GM18517 (cell line): ENCODE results near the gene SEPTIN10.
"Not testable (repeated sequence)": the region's sequence is repeated elsewhere in the genome, so short reads cannot be mapped to it uniquely, and the experiment has no call there.

Source experiments
- ATAC-seq: cut with Tn5 transposase; IDR thresholded peaks from one replicate; pipeline ENCODE4 v1.9.1; 2021; ENCODE audit warnings: mild to moderate bottlenecking, moderate library complexity; ENCODE audit not compliant: unreplicated experiment

SEPTIN10 gene

GRCh38 chr2:109554758-109555157, 59.0 kb downstream of the SEPTIN10 start:
- no peak for ATAC-seq

- ATAC-seq: no peak
Measured at GRCh38 chr2:109549016-109549590, 64.7 kb downstream of the SEPTIN10 start.

DNA sequence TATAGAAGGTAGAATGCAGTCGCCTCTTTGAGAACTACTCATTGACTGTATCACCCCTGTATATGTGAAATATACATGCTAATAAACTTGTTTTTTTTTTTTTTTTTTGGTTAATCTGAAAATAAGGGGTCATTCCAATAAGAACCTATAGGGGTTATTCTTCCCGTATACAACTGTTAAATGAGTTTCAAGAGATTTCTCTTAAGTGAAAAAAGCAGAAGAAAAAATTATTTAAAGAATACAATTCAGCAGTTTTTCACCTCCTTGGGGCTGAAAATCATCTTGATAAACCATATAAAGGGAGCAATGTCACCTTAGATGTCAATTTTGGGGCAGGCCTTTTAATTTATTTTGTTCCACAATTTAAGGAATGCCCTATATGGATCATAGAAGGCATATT, 66.5 kb downstream of the SEPTIN10 start:
- no peak for ATAC-seq

DNA sequence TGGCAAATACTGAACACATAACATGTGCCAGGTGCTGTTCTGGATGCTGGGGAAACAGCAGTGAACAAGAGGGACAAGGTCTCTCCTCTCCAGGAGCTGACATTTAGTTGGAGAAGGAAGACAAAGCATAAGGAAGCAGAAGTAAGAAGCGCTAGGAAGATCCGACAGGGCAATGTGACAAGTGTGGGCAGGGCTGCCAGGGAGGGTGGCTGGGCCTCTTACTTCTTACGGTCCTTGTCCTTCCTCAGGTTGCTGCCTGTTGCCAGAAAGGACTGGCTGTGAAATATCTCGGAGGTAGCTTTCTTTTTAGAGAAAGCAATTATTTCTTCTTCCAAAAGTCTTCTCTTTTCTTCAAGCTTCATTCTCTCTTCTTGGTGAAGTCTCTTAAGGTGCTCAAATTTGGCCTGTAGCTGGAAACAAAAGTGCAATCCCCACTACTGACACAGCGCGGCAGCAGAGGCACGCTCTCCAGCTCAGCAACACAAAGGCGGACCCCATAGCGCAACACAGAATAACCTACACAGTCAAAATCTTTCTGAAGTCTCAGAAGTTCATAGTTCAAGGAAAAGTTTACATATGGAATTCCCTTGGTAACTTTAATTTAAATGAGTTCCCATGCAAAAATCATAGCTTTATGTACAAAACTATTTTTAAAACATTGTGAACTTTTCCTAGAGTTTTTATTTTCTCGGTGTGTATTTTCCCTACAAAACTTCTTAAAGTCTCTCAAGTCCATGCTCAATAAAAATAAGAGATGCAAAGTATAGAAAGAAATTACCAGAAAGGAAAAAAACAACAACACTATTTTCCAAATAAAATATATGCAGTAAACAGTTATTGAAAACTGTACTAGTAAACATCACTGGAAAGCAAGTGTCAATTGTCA, 67.7 kb downstream of the SEPTIN10 start:
- peak; percentile 72 for ATAC-seq

- ATAC-seq: no peak
Measured at GRCh38 chr2:109542384-109542783, 71.4 kb downstream of the SEPTIN10 start.

GRCh38 chr2:109538546-109538945, 75.2 kb downstream of the SEPTIN10 start:
- ATAC-seq: no peak

DNA sequence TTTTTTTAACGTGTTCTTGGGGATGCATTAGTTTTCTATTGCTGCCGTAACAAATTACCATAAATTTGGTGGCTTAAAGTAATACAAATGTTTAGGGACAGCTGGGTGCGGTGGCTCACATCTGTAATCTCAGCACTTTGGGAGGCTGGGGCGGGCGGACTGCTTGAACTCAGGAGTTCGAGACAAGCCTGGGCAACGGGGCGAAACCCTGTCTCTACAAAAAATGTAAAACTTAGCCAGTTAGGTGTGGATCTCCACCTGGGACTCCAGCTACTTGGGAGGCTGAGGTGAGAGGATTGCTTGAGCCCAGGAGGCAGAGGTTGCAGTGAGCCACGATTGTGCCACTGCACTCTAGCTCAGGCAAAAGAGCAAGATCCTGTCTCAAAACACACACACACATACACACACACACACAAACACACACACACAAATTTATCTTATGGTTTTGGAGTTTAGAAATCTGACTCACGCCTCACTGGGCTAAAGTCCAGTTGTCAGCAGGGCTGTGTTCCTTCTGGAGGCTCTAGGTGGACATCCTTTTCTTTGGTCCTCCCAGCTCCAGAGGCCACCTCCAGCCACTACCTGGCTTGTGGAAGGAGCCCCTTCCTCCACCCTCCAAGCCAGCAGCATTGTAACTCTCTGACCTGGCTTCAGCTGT, 76.1 kb downstream of the SEPTIN10 start:
- ATAC-seq: no peak

- ATAC-seq: not testable (repeated sequence)
Measured at GRCh38 chr2:109536556-109536955, 77.2 kb downstream of the SEPTIN10 start.

DNA sequence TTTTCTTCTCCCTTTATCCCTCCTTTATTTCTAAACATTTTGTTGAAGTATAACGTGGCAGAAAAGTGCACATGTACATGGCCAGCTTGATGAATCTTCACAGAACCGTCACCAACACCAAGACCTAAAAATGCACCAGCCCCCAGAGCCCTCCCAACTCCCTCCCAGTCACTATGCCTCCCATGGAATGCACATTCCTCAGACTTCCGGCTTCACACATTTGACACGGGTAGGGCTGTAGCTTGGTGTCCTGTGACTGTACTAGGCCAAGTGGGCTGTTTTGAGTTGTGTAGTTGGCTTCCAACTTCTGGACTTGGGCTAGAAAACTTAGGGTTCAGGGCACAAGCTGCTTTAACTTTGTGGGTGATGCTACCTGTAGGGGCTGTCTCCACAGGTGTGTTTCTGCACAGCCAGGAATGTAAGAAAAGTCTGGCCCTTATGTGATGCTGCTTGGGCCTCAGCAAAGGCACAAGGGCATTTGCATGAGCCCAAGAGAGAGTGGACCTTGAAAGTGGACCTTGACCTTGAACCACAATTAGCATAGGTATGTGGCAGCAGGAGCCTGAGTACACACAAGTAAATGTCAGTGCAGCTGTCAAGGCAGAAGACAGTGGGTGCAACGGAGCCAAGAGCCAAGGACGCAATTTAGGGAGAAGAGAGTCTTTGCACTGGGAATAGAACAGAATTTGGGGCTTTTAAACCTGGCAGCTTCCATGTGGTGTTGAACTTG, 78.4 kb downstream of the SEPTIN10 start:
- no peak for ATAC-seq

DNA sequence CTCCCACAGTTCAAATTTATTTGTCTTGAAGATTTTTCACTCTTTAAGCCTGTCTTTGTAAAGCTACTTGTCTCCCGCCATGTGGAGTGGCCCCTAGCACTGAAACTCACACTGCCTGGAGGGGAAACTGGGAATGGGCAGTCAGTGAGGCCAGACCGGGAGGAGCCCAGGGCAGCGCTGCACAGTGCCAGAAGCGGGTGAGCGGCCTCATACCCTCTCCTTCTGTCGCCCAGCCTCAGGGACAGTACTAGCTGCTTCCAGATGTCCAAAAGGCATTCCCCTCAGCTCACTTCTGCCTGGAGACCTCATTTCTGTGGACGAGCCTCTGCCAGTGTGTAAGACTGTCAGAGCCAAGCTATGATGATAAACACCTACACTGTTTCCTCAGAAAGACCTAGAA, 79.9 kb downstream of the SEPTIN10 start:
- no peak for ATAC-seq

- ATAC-seq: no peak
Measured at GRCh38 chr2:109532728-109533076, 81.1 kb downstream of the SEPTIN10 start.

DNA sequence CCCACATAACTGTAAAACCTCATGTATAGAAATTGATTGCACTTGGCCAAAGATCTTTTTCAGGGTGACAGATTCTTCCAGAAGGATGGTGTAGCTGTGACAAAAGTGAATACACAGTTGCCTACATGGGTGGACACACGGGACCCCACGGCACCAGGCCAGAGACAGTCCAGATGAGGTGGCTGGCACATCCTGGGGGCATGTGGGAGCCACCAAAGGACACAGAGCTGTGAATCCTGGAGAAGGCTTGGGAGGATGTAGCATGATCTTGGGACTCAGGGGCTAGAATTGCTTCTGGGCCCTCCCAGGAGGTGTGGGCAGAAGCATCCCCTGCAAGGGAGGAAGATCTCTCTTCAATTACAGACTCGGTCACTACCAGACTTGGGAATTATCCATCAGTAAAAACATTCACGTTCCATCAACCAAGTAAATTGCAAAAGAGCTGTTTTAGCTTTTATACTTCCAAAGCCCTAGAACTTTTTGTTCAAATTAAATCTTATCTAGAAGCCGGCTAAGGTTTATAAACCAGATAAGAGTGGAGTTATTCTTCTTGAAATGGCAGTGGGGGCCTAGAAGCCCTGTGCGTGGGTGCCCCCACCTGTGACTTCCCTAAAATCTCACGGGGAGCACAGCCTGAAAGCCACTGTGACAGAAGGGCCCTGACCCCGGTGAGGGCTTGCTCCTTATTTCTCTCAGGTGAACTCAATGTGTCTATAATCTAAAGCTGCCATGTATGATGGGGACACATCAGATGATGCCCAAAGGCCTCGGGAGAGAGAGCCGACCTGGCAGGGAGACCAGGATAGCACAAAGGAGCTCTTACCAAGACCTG, 81.7 kb downstream of the SEPTIN10 start:
- no peak for ATAC-seq

DNA sequence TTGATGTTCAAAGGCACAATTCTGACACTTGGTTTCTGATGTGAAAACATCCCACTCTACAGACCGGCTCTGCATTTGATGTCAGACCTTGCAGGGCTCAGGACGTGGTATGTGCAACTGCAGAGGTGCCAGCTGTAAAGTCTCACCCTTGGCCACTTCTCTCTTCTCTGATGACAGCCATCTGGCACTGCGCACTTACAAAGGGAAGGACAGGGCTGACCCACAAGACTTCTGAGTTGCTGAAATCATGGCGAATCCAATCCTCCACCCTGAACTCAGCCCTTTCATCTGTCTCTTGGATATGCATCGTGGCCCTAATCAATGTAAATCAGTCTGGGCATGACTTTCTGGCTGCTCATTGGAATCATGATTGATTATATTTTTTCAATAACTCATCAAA, 82.5 kb downstream of the SEPTIN10 start:
- ATAC-seq: no peak

DNA sequence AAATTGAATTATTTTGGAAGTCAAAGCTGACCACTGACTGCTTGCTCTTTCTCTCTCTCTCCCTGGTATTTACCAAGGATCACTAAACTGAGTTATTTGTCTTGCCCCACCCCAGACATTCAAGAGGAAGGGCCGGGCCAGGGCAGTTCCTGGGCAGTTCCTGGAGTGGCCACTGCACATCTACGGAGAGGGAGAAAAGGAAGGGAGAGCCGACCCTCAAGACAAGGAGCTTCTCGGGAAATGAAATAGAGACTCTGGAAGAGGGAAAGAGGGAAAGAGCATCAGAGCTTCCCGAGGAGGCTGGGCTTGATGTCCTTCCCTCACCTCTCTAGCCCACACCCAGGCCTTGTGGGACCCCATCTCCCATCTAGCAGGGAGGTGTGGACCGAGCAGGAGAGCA, 83.1 kb downstream of the SEPTIN10 start:
- ATAC-seq: no peak

DNA sequence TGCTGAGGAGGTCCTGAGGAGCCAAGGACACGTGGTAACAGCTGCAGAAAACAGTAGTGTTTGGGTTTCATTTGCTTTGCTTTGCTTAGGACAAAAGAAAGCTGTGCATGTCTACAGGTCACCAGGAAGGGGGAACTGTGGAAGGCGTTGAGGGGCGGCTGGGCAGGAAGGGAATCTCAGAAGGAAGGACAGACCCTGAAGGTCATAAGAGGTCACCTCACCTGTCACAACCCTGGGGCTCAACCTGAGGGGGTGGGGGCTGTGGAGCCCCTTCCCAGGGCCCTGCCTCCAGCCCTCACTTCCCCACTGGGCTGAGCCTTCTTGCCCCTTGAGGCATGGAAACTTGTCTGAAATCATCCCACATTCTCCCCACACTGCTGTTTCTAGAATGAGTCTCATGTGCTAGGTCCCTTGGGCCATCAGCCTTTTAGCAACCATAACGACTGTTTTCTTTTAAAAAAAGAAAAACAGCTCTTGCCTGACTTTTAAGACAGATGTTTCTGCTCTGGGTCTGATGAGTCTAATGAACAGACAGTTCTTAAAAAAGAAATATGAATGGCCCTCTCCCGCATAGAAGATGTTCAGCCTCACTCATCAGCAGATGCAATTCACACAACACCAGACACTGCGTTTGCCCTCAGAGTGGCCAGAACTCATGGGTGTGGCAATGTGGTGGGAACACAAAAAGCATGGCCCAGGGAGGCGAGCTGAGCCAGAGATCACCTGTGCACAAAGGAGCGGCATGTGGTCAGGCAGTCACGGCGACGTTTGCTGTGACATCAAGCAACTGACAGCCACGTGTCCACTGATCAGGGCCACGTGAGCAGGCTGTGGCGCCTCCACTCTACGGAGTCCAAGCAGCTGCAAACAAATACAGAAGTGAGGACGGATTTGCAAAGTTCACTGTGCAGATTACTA, 84.0 kb downstream of the SEPTIN10 start:
- no peak for ATAC-seq

- no peak for ATAC-seq
Measured at GRCh38 chr2:109528811-109529501, 84.8 kb downstream of the SEPTIN10 start.

GRCh38 chr2:109527846-109528705, 85.7 kb downstream of the SEPTIN10 start:
- no peak for ATAC-seq

DNA sequence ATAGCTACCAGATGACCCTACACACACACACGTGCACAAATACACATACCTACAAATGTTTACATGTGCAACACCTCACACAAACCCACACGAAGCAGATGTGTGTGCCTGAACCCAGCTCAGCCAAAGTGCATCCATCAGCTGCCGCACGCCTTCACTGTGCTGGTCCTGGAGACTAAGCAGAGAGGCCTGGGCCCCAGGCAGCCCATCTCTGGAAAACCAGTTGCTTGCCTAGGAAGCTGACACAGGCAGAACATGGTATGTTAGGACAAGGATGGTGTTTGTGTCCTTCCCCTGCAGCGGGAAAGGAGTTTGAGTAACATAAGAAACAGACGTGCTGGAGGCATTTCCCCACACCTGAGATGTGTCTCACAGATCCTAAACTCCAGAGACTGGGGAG, 86.7 kb downstream of the SEPTIN10 start:
- ATAC-seq: no peak
